IMR-90 (cell line): Measurements from ENCODE around the gene CYS1.
A peak's percentile ranks its signal among the peaks of the same experiment; 100 is the strongest.

Source experiments
- CEBPB ChIP-seq: IDR thresholded peaks from 2 replicates; pipeline ENCODE4 v1.6.1; 2012; ENCODE audit warnings: low read depth, low read length, improper control_type of control experiment
- FOS ChIP-seq: fragments of 150-350 bp; IDR thresholded peaks from 2 replicates; pipeline ENCODE4 v1.6.1; 2016; ENCODE audit warnings: low read depth, low read length
- SMC3 ChIP-seq: fragments of 150-350 bp; IDR thresholded peaks from 2 replicates; pipeline ENCODE4 v1.6.1; 2016; ENCODE audit warnings: low read depth, mild to moderate bottlenecking, antibody characterized with exemption, low read length, moderate library complexity
- TF ChIP-seq, protein P1 (sequence below): conservative IDR thresholded peaks from 2 replicates; pipeline ENCODE4 v1.5.1; 2012; ENCODE audit warnings: mild to moderate bottlenecking, low read depth, low read length, improper control_type of control experiment

DNA sequence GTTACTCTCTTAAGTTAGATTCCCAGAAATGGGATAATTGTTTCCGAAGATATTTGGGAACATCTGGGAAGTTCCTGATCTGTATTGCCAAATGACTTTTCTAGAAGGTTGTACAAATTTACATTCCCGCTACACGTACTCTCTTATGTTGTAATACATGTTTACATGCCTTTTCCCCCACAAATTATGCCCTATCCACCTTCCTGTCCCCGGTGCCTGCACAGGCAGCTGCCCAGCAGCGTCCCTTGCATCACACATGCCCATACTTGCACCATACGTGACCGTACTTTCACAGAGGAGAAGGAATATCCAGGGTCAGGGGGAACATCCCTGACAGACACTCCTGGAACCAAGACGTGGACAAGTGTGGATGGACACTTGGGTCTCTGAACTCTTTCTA, 61.0 kb downstream of the CYS1 start:
- TF ChIP-seq, protein P1, sequence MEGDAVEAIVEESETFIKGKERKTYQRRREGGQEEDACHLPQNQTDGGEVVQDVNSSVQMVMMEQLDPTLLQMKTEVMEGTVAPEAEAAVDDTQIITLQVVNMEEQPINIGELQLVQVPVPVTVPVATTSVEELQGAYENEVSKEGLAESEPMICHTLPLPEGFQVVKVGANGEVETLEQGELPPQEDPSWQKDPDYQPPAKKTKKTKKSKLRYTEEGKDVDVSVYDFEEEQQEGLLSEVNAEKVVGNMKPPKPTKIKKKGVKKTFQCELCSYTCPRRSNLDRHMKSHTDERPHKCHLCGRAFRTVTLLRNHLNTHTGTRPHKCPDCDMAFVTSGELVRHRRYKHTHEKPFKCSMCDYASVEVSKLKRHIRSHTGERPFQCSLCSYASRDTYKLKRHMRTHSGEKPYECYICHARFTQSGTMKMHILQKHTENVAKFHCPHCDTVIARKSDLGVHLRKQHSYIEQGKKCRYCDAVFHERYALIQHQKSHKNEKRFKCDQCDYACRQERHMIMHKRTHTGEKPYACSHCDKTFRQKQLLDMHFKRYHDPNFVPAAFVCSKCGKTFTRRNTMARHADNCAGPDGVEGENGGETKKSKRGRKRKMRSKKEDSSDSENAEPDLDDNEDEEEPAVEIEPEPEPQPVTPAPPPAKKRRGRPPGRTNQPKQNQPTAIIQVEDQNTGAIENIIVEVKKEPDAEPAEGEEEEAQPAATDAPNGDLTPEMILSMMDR: no peak
- no peak for TF ChIP-seq FOS
- TF ChIP-seq CEBPB: peak; percentile 71
- TF ChIP-seq SMC3: no peak
